Prostate gland (tissue), 2 donors: ENCODE results near the gene ADRA2A.

Experiments
- POLR2A ChIP-seq: fragments of 450-650 bp; IDR thresholded peaks from one replicate; pipeline ENCODE4 v1.6.1; 2016; ENCODE audit warnings: antibody characterized with exemption, mild to moderate bottlenecking
- POLR2AphosphoS5 ChIP-seq: sonication (generic); formaldehyde crosslinking; IDR thresholded peaks from one replicate; pipeline ENCODE4 v1.6.1; 2017; ENCODE audit warnings: antibody characterized with exemption
- TF ChIP-seq, protein P1 (sequence below), 4 experiments: fragments of 200-600 bp in 2 of 4; fragments of 450-650 bp in 2 of 4; sonication (generic) in 2 of 4; IDR thresholded peaks; 1 replicate in 3 of 4; 2 replicates in 1 of 4; pipeline ENCODE4 v1.5.1; 2016 to 2019; ENCODE audit warnings: antibody characterized with exemption in 4 of 4, mild to moderate bottlenecking in 2 of 4, moderate library complexity in 2 of 4

DNA sequence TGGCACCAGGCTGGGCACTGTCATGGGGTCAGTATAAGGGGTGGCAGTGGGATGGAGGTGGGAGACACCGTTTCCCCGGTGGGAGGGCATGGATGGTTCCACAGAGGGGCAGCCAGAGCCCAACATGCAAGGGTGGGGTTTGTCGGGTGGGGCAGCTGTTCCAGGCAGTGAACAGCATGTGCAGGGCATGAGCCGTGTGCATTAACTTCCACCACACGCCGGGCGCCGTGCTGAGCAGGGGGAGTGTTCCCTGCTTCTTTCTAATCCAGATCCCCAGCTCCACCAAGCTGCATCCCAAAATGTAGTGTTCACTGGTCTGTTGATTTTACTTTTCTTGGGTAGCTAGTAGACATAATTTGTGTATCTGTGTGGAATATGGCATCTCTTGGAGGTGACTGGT is 29.3 kb downstream of the ADRA2A start:
- TF ChIP-seq POLR2AphosphoS5 (no peak), POLR2A (no peak)
- TF ChIP-seq, protein P1, sequence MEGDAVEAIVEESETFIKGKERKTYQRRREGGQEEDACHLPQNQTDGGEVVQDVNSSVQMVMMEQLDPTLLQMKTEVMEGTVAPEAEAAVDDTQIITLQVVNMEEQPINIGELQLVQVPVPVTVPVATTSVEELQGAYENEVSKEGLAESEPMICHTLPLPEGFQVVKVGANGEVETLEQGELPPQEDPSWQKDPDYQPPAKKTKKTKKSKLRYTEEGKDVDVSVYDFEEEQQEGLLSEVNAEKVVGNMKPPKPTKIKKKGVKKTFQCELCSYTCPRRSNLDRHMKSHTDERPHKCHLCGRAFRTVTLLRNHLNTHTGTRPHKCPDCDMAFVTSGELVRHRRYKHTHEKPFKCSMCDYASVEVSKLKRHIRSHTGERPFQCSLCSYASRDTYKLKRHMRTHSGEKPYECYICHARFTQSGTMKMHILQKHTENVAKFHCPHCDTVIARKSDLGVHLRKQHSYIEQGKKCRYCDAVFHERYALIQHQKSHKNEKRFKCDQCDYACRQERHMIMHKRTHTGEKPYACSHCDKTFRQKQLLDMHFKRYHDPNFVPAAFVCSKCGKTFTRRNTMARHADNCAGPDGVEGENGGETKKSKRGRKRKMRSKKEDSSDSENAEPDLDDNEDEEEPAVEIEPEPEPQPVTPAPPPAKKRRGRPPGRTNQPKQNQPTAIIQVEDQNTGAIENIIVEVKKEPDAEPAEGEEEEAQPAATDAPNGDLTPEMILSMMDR (IDR thresholded peaks at IDR 0.05), result no peak
